ENCODE data around the gene CCL18.

The CCL18 gene

DNA sequence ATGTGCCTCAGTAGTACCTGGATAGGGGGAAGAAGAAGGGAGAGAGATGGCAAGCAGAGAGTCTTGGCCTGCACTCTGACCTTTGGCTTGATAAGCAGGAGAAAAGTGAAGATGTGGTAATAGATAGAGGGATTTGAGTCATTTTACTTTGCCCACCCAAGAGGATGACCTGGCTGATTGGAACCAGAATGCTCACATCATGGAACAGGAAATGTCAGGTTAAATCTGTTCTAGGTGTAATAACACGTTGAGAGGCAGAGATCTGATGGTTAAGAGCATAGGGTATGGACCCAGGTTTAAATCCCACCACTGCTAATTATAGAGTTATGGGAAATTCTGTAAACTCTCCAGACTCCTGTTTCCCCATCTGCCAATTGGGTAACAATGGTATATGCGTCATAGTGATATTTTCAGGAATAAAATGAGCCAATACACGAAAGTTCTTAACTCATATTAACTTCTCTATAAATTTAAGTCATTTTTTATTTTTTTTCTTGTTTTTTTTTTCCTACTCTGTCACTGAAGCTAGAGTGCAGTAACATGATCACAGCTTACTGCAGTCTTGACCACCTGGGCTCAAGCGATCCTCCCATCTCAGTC, 8.1 kb upstream of the CCL18 start:
- no peak for DNase-seq (ENCODE audit: low read depth)
- TF ChIP-seq, protein P1, sequence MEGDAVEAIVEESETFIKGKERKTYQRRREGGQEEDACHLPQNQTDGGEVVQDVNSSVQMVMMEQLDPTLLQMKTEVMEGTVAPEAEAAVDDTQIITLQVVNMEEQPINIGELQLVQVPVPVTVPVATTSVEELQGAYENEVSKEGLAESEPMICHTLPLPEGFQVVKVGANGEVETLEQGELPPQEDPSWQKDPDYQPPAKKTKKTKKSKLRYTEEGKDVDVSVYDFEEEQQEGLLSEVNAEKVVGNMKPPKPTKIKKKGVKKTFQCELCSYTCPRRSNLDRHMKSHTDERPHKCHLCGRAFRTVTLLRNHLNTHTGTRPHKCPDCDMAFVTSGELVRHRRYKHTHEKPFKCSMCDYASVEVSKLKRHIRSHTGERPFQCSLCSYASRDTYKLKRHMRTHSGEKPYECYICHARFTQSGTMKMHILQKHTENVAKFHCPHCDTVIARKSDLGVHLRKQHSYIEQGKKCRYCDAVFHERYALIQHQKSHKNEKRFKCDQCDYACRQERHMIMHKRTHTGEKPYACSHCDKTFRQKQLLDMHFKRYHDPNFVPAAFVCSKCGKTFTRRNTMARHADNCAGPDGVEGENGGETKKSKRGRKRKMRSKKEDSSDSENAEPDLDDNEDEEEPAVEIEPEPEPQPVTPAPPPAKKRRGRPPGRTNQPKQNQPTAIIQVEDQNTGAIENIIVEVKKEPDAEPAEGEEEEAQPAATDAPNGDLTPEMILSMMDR (conservative IDR thresholded peaks at IDR 0.05; ENCODE audit: control insufficient read depth, insufficient read depth, low read depth, low read length), result no peak

GRCh38 chr17:36057911-36058310, 6.2 kb upstream of the CCL18 start:
- TF ChIP-seq, protein P1 (conservative IDR thresholded peaks at IDR 0.05; ENCODE audit: control insufficient read depth, insufficient read depth, low read depth, low read length), result no peak
- no peak for DNase-seq (ENCODE audit: low read depth)
- H3K4me3 ChIP-seq (ENCODE audit: control insufficient read depth, low read depth, low read length), result no peak overlapping the region

More for the DNA sequence above, 8.1 kb upstream of the CCL18 start:
- H3K4me3 ChIP-seq (ENCODE audit: control insufficient read depth, low read depth, low read length), result no peak overlapping the region

DNA sequence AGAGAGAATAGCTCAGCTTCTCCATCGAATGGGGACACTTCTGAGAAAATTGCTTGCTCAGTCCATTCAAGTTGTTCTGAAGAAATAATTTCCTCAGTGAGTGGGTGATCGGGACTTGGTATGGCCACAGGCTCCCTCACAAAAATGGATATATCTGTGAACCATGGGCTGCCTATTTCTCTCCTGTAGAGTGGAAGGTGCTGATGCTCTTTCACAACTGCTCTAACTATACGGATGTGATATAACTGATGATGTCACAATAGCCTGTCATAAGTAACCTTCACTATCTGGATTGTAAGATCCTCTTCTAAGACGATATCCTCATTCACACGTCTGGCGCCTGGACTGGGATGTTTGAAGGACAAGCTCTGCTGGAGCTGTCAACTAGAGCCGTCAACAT, 4.7 kb upstream of the CCL18 start:
- no peak overlapping the region for H3K4me3 ChIP-seq (ENCODE audit: control insufficient read depth, low read depth, low read length)
- TF ChIP-seq, protein P1 (conservative IDR thresholded peaks at IDR 0.05; ENCODE audit: control insufficient read depth, insufficient read depth, low read depth, low read length), result no peak
- DNase-seq (ENCODE audit: low read depth), result no peak

GRCh38 chr17:36060816-36061215, 3.3 kb upstream of the CCL18 start:
- DNase-seq (ENCODE audit: low read depth), result no peak
- H3K4me3 ChIP-seq (ENCODE audit: control insufficient read depth, low read depth, low read length), result no peak overlapping the region
- TF ChIP-seq, protein P1 (conservative IDR thresholded peaks at IDR 0.05; ENCODE audit: control insufficient read depth, insufficient read depth, low read depth, low read length), result no peak

GRCh38 chr17:36066365-36066985, 2.4 kb downstream of the CCL18 start:
- TF ChIP-seq, protein P1 (conservative IDR thresholded peaks at IDR 0.05; ENCODE audit: control insufficient read depth, insufficient read depth, low read depth, low read length), result no peak
- no peak for DNase-seq (ENCODE audit: low read depth)

GRCh38 chr17:36068524-36068923, 4.5 kb downstream of the CCL18 start:
- DNase-seq (ENCODE audit: low read depth), result no peak
- TF ChIP-seq, protein P1 (conservative IDR thresholded peaks at IDR 0.05; ENCODE audit: control insufficient read depth, insufficient read depth, low read depth, low read length), result no peak

More at GRCh38 chr17:36066365-36066985, 2.4 kb downstream of the CCL18 start:
- H3K4me3 ChIP-seq (ENCODE audit: control insufficient read depth, low read depth, low read length), result no peak overlapping the region

More at GRCh38 chr17:36068524-36068923, 4.5 kb downstream of the CCL18 start:
- H3K4me3 ChIP-seq (ENCODE audit: control insufficient read depth, low read depth, low read length), result no peak overlapping the region
